OCI-LY7 (cell line): ENCODE measurements around the gene DIP2C. TPM values are rescaled to one million over a fixed set of nuclear protein-coding genes. Genes with fewer than 3 reads are reported as not detected.

Source experiments
- BruUV-seq: library from RNA; stranded (reverse); fragments of 400-500 nt; replicated peaks from 2 replicates; lab custom pipeline; 2021; lab: Mats Ljungman, UMichigan
- CTCF ChIA-PET: fragments of 300-600 bp; sonication (Branson Sonifier 250); formaldehyde crosslinking; loops from one replicate; lab custom pipeline; 2022; ENCODE audit warnings: antibody characterized with exemption; ENCODE audit not compliant: unreplicated experiment; lab: Charles Lee
- POLR2A ChIA-PET: fragments of 300-600 bp; sonication (Branson Sonifier 250); formaldehyde crosslinking; loops from one replicate; lab custom pipeline; 2022; ENCODE audit warnings: antibody characterized with exemption; lab: Charles Lee
- DNase-seq: peaks from one replicate; pipeline ENCODE4 v3.0.0-alpha.2; 2015; ENCODE audit warnings: low spot score
- H2AFZ ChIP-seq: fragments of 200-600 bp; sonication (generic), shearing (Covaris generic); 2 replicates; pipeline ENCODE4 v1.6.1; 2014; ENCODE audit warnings: mild to moderate bottlenecking, antibody characterized with exemption, low read length, moderate library complexity
- H3K27ac ChIP-seq: fragments of 200-600 bp; sonication (generic); 2 replicates; pipeline ENCODE4 v1.5.1; 2014; ENCODE audit warnings: mixed run types, low read depth, mild to moderate bottlenecking, moderate library complexity, low read length, inconsistent platforms; ENCODE audit not compliant: poor library complexity, severe bottlenecking
- H3K36me3 ChIP-seq: fragments of 200-600 bp; sonication (generic); 2 replicates; pipeline ENCODE4 v1.6.1; 2014; ENCODE audit warnings: mild to moderate bottlenecking, antibody characterized with exemption, low read length, moderate library complexity, mixed read lengths; ENCODE audit not compliant: insufficient read depth
- H3K4me1 ChIP-seq: fragments of 200-600 bp; sonication (generic); 2 replicates; pipeline ENCODE4 v1.5.1; 2014; ENCODE audit warnings: mild to moderate bottlenecking, low read length; ENCODE audit not compliant: insufficient read depth, poor library complexity, severe bottlenecking
- H3K4me2 ChIP-seq: fragments of 200-600 bp; sonication (generic); 2 replicates; pipeline ENCODE4 v1.6.1; 2014; ENCODE audit warnings: mild to moderate bottlenecking, low read length
- H3K4me3 ChIP-seq: fragments of 200-600 bp; sonication (generic); 2 replicates; pipeline ENCODE4 v1.5.1; 2014; ENCODE audit warnings: mild to moderate bottlenecking, low read depth, low read length; ENCODE audit not compliant: poor library complexity, severe bottlenecking
- H3K79me2 ChIP-seq: fragments of 200-600 bp; sonication (generic); 2 replicates; pipeline ENCODE4 v1.6.1; 2016; ENCODE audit warnings: low read depth, mild to moderate bottlenecking, low read length, moderate library complexity, mixed read lengths; ENCODE audit not compliant: insufficient read depth
- H3K9me2 ChIP-seq: fragments of 200-600 bp; sonication (generic); 2 replicates; pipeline ENCODE4 v1.6.1; 2016; ENCODE audit warnings: mild to moderate bottlenecking, low read length, mixed read lengths; ENCODE audit not compliant: insufficient read depth
- H3K9me3 ChIP-seq: fragments of 200-600 bp; sonication (generic); 2 replicates; pipeline ENCODE4 v1.6.1; 2014; ENCODE audit warnings: mild to moderate bottlenecking, mixed run types, low read length, mixed read lengths
- H4K20me1 ChIP-seq: fragments of 200-600 bp; sonication (generic); 2 replicates; pipeline ENCODE4 v1.6.1; 2014; ENCODE audit warnings: mild to moderate bottlenecking, antibody characterized with exemption, low read length, moderate library complexity, mixed read lengths; ENCODE audit not compliant: insufficient read depth
- CTCF ChIP-seq: fragments of 200-600 bp; sonication (generic); conservative IDR thresholded peaks from 2 replicates; pipeline ENCODE4 v1.5.1; 2014; ENCODE audit warnings: mild to moderate bottlenecking, antibody characterized with exemption, low read length, moderate library complexity, mixed read lengths
- EZH2phosphoT487 ChIP-seq: fragments of 200-600 bp; sonication (generic); IDR thresholded peaks from 2 replicates; pipeline ENCODE4 v1.6.1; 2018; ENCODE audit warnings: low read depth, borderline replicate concordance, mild to moderate bottlenecking, mixed run types, antibody characterized with exemption, low read length, moderate library complexity, mixed read lengths
- intact Hi-C: fragments of 100-400 bp; cut with micrococcal nuclease; formaldehyde crosslinking; loops from one replicate; pipeline ENCODE4 v1.10.0; 2022; ENCODE audit not compliant: unreplicated experiment
- total RNA-seq, 2 experiments: library from RNA; depleted of rRNA in 1 of 2; stranded (reverse); fragments of >200 nt in 1 of 2; shearing (Covaris generic) in 1 of 2; gene quantifications; 2 replicates each; pipeline ENCODE4 v1.2.3, GENCODE V29; 2014 to 2022

The DIP2C gene
- total RNA-seq, 2 experiments from 2014 or later = 10.9 to 29.5 TPM

GRCh38 chr10:672203-672602 lies 17.3 kb downstream of the DIP2C start:
- H3K9me2 ChIP-seq = no peaks in the 10 kb centered on the region
- no peak overlapping the region for H2AFZ ChIP-seq
- H3K79me2 ChIP-seq = no peaks in the 10 kb centered on the region
- no peak for TF ChIP-seq CTCF
- no peak for TF ChIP-seq EZH2phosphoT487
- intact Hi-C loops = no loop called here
- DNase-seq = no peak
- no TSS peak for BruUV-seq
- ChIA-PET CTCF (no interaction called here), POLR2A (no interaction called here)
- no peak overlapping the region for H3K4me2 ChIP-seq
- no peaks in the 10 kb centered on the region for H3K36me3 ChIP-seq
- H3K27ac ChIP-seq = no peak overlapping the region
- H3K4me3 ChIP-seq = no peak overlapping the region
- no peaks in the 10 kb centered on the region for H3K4me1 ChIP-seq
- H4K20me1 ChIP-seq = no peaks in the 10 kb centered on the region
- H3K9me3 ChIP-seq = peaks cover 16% of the 10 kb centered on the region

- TF ChIP-seq CTCF = no peak
- TF ChIP-seq EZH2phosphoT487 = no peak
- no peak for DNase-seq
- H3K4me2 ChIP-seq = no peak overlapping the region
- no peak overlapping the region for H2AFZ ChIP-seq
- BruUV-seq = no TSS peak
- ChIA-PET CTCF (no interaction called here), POLR2A (no interaction called here)
- H3K27ac ChIP-seq = no peak overlapping the region
- H3K4me3 ChIP-seq = no peak overlapping the region
- peaks cover 16% of the 10 kb centered on the region for H3K9me3 ChIP-seq
- intact Hi-C loops = no loop called here
- no peaks in the 10 kb centered on the region for H4K20me1 ChIP-seq
- no peaks in the 10 kb centered on the region for H3K4me1 ChIP-seq
- H3K9me2 ChIP-seq = no peaks in the 10 kb centered on the region
- H3K79me2 ChIP-seq = no peaks in the 10 kb centered on the region
- H3K36me3 ChIP-seq = no peaks in the 10 kb centered on the region
Observed at GRCh38 chr10:670990-671389, 18.5 kb downstream of the DIP2C start.

GRCh38 chr10:670038-670437 lies 19.4 kb downstream of the DIP2C start:
- no peak for DNase-seq
- intact Hi-C loops = no loop called here
- H3K9me3 ChIP-seq = peaks cover 16% of the 10 kb centered on the region
- no peaks in the 10 kb centered on the region for H3K36me3 ChIP-seq
- H3K27ac ChIP-seq = no peak overlapping the region
- H3K4me2 ChIP-seq = no peak overlapping the region
- H3K4me1 ChIP-seq = no peaks in the 10 kb centered on the region
- no peaks in the 10 kb centered on the region for H4K20me1 ChIP-seq
- TF ChIP-seq EZH2phosphoT487 (no peak), CTCF (no peak)
- ChIA-PET CTCF (no interaction called here), POLR2A (interaction anchor here (0.6 kb wide), 1 partner anchor 27 kb away, joined by 3 read pairs; no protein-coding TSS in a partner anchor)
- no peaks in the 10 kb centered on the region for H3K9me2 ChIP-seq
- H2AFZ ChIP-seq = no peak overlapping the region
- BruUV-seq = no TSS peak
- no peaks in the 10 kb centered on the region for H3K79me2 ChIP-seq
- H3K4me3 ChIP-seq = no peak overlapping the region
